Large intestine (tissue), 3 donors: Measurements from ENCODE around the gene NPHP4. TPM values are rescaled to one million over a fixed set of nuclear protein-coding genes. Genes with fewer than 3 reads are reported as not detected.

Experiments used
- DNase-seq, 2 donors: peaks; one replicate each; pipeline versions ENCODE4 v3.0.0 to v3.0.0-alpha.2; 2013
- H3K27ac ChIP-seq: one replicate; pipeline ENCODE4 v1.5.1; 2013; ENCODE audit warnings: low read length
- H3K27me3 ChIP-seq: 2 replicates; pipeline ENCODE4 v1.6.1; 2013; ENCODE audit warnings: low read length; ENCODE audit not compliant: control insufficient read depth, insufficient read depth
- H3K36me3 ChIP-seq: 2 replicates; pipeline ENCODE4 v1.6.1; 2013; ENCODE audit warnings: low read length; ENCODE audit not compliant: control insufficient read depth, insufficient read depth
- H3K4me1 ChIP-seq: one replicate; pipeline ENCODE4 v1.6.1; 2013; ENCODE audit warnings: low read length; ENCODE audit not compliant: control insufficient read depth, insufficient read depth
- H3K4me3 ChIP-seq: one replicate; pipeline ENCODE4 v1.5.1; 2013; ENCODE audit warnings: low read length
- H3K9me3 ChIP-seq: one replicate; pipeline ENCODE4 v1.6.1; 2013; ENCODE audit warnings: mild to moderate bottlenecking, low read depth, low read length, moderate library complexity; ENCODE audit not compliant: control insufficient read depth
- WGBS: methylation state at CpG from one replicate; pipeline ENCODE4 v1.1.5; 2013; ENCODE audit warnings: low lambda C conversion rate; ENCODE audit not compliant: insufficient coverage; 5-methylcytosine and 5-hydroxymethylcytosine counted together
- polyA plus RNA-seq: library from polyadenylated mRNA; unstranded; fragments of 120-200 nt; gene quantifications from one replicate; pipeline ENCODE4 v1.2.1, GENCODE V29; 2013

NPHP4 gene
- polyA plus RNA-seq, 1 donor = 11.4 TPM

DNA sequence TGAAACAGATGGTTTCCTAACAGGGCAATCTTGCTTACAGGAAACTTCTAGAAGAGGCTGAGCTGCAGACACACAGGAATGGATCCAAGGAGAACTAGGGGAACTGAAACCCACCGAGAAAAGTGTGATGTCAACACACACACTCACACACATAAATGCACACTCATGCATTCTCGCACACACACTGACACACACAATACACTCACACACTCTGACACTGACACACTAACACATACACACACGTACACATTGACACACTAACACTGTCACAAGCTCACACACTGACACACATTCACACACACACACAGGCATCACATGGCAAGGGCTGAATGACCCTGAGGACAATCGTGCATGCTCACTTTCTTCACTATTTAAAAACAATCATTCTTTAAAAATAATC is 142.7 kb downstream of the NPHP4 start:
- DNase-seq = no peak
- no peaks in the 10 kb centered on the region for H3K27me3 ChIP-seq
- H3K27ac ChIP-seq = no peak overlapping the region
- no peak overlapping the region for H3K4me3 ChIP-seq
- no peaks in the 10 kb centered on the region for H3K36me3 ChIP-seq
- WGBS = no CpG with 5 or more reads among the region's 4 CpGs
- no peaks in the 10 kb centered on the region for H3K9me3 ChIP-seq
- H3K4me1 ChIP-seq = no peaks in the 10 kb centered on the region

DNA sequence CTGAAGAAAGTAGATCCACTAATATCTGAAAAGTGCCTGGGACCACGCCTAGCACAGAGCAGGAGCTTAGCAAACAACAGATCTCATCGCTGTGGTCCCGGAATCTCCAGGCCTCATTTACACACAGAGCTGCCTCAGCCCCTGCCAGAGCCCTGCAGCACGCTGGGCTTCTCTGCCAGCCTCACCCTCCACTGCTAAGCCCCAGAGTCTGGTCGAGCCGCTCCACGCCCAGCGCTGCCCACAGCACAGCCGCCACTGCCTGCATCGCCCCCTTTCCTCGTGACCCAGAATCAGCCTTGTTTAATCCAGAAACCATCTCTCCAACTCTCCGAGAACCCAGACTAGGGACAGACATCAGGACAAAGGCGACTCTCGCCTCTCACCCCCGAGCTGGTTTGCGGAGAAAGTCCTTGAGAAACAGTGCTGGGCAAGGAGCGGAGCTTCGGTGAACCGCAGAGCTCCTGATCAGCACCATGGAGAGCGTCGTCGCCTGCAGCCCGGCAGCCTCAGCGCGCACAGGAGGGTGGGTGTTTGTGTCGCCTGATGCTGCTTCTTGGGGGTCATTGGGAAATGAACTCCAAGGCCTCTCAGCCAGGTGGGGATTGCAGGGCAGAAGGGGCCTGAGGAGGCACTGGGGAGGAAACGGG is 145.1 kb downstream of the NPHP4 start:
- H3K27me3 ChIP-seq = no peaks in the 10 kb centered on the region
- H3K36me3 ChIP-seq = no peaks in the 10 kb centered on the region
- H3K4me3 ChIP-seq = no peak overlapping the region
- H3K27ac ChIP-seq = no peak overlapping the region
- H3K4me1 ChIP-seq = no peaks in the 10 kb centered on the region
- H3K9me3 ChIP-seq = no peaks in the 10 kb centered on the region
- peak; percentile 4 to 17 for DNase-seq
- 60% methylated on average over 1 of the region's 27 CpGs for WGBS

DNA sequence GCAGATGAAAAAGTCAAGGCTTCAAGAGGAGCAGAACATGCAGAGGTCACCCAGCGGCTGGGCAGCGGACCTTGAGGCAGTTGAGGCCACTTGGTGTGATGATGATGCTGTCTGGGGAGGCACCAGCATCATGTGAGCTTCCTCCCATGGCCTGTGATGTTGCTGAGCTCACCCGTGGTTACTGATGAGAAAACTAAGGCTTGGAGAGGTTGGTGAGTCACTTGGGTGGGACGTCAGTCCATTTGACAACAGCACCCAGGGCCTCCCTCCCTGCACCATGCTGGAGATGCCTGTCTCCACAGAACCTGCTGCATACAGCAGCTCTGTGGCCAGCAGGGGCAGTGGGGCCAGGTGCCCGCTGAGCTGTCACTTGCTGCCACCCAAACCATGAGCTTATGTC is 146.8 kb downstream of the NPHP4 start:
- H3K36me3 ChIP-seq = no peaks in the 10 kb centered on the region
- DNase-seq = no peak
- no peaks in the 10 kb centered on the region for H3K27me3 ChIP-seq
- no peaks in the 10 kb centered on the region for H3K9me3 ChIP-seq
- no peak overlapping the region for H3K4me3 ChIP-seq
- WGBS = 100% methylated on average over 1 of the region's 5 CpGs
- H3K4me1 ChIP-seq = no peaks in the 10 kb centered on the region
- no peak overlapping the region for H3K27ac ChIP-seq

DNA sequence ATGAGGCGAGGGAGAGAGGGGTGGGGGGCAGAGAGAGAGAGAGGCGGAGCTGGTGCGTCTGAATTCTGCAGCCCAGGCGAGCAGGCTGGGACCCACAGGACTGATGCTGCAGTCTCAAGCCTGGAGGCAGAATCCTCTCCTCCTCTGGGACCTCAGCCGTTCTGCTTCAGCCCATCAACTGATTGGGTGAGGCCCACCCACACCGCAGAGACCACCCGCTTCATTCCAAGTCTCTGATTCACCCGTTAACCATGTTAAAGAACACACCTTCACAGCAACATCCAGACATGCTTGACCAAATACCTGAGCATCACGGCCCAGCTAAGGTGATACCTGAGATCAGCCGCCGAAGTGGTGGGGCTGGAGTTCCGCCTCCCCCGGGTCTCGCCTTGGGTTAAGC is 147.8 kb downstream of the NPHP4 start:
- WGBS = no CpG with 5 or more reads among the region's 14 CpGs
- no peaks in the 10 kb centered on the region for H3K4me1 ChIP-seq
- no peaks in the 10 kb centered on the region for H3K27me3 ChIP-seq
- DNase-seq = no peak
- H3K36me3 ChIP-seq = no peaks in the 10 kb centered on the region
- no peak overlapping the region for H3K4me3 ChIP-seq
- H3K27ac ChIP-seq = no peak overlapping the region
- no peaks in the 10 kb centered on the region for H3K9me3 ChIP-seq

DNA sequence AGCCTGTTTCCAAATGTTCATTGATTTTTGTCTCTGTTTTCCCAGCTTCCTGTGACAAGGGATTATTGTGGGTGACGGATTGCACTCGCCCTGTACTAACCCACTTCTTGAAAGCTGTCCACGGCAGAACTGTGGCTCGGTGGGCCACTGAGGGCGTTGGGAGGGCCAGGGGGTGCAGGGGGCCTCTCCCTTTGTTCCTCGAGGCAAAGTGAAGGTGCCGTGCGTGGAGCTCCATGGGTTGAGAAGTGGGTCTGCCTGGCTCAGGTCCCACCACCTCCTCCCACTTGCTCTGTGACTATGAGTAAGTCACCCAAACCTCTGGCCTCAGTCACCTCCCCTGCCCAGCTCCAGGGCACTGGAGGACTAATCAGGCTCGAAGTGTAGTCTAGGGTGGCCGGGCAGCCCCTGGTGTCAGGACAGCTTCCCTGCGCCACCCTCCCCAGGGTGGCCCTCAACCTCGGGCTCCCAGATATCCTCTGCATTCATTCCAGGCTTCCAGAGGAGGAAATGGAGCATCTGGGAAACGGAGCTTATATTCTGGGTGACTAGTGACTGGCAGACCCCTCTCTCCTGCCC is 148.6 kb downstream of the NPHP4 start:
- Histone ChIP-seq H3K27me3 (no peaks in the 10 kb centered on the region), H3K27ac (no peak overlapping the region), H3K4me1 (no peaks in the 10 kb centered on the region), H3K9me3 (no peaks in the 10 kb centered on the region), H3K36me3 (no peaks in the 10 kb centered on the region), H3K4me3 (no peak overlapping the region)
- no peak for DNase-seq
- WGBS = no CpG with 5 or more reads among the region's 13 CpGs

DNA sequence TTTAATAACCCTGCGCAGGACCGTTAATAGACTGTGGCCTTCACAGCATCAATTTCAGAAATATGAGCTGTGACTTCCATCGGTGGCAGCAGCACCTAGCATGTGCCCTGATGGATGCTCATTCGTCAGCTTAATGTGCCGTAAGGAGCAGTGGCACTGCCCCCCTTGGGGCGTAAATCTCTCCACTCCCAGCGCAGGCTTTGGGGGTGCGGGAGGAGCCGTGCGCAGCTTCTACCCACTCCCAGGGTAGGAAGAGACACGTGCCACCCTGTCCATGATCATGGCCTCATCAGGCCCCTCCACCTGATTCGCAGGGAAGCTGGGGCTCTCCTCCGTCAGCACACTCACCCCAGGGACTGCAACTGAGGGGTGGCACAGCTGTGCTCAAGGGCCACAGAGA is 149.5 kb downstream of the NPHP4 start:
- Histone ChIP-seq H3K4me3 (no peak overlapping the region), H3K4me1 (no peaks in the 10 kb centered on the region), H3K9me3 (no peaks in the 10 kb centered on the region), H3K27ac (no peak overlapping the region), H3K36me3 (no peaks in the 10 kb centered on the region), H3K27me3 (no peaks in the 10 kb centered on the region)
- no CpG with 5 or more reads among the region's 13 CpGs for whole genome bisulfite sequencing
- DNase-seq = no peak

DNA sequence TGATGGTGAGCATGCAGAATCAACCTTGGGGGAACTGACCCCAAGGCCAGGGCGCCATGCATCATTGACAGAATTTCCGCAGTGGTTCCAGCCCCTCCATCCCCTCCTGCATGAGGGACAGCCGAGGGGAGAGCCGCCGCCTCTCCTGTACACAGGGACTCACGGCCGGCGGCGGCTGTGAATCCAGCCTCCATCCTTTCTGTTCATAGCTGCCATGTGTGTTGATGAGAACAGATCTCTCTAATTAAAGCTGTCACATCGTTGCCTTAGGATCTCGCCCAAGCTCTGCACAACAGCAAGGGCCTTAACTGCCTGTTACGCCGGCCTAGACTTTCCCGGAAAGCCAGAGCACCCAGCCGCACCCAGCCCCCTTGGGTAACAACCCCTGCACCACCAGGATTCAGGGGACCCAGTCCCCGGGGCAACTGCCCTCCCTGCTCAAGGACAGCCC is 151.6 kb downstream of the NPHP4 start:
- Histone ChIP-seq H3K4me3 (no peak overlapping the region), H3K9me3 (no peaks in the 10 kb centered on the region), H3K36me3 (no peaks in the 10 kb centered on the region), H3K4me1 (no peaks in the 10 kb centered on the region), H3K27me3 (no peaks in the 10 kb centered on the region), H3K27ac (no peak overlapping the region)
- no CpG with 5 or more reads among the region's 16 CpGs for WGBS
- DNase-seq = no peak

DNA sequence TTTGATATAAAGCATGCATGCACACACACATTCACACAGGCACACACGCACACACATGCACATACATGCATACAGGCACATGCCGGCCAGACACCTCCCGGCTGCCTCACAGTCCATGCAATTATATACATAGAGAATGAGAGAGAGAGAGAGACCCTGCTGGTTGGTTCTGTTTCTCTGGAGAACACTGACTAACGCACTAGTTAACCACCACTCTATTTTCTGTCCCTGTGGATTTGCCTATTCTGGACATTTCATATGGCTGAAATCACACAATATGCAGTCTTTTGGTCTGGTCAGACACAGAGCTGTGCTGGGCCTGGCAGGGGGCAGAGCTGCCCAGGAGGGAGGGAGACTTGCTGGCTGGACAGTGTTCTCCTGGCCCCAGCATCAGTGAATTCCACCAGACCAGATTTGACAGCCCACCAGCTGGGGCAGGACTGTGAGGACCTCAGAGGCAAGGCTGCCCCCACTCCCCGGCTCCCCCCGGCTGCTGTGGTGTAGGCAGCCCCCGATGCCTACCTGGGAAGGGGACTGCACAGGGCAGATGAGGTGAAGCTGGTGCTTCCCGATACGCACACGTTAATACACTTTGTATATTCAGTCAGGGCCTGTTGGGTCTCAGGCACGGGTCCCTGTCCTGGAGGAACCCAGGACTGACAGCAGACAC is 152.2 kb downstream of the NPHP4 start:
- no peak for DNase-seq
- H3K4me3 ChIP-seq = no peak overlapping the region
- H3K4me1 ChIP-seq = no peaks in the 10 kb centered on the region
- no CpG with 5 or more reads among the region's 11 CpGs for WGBS
- H3K27me3 ChIP-seq = no peaks in the 10 kb centered on the region
- H3K27ac ChIP-seq = no peak overlapping the region
- H3K9me3 ChIP-seq = no peaks in the 10 kb centered on the region
- H3K36me3 ChIP-seq = no peaks in the 10 kb centered on the region

DNA sequence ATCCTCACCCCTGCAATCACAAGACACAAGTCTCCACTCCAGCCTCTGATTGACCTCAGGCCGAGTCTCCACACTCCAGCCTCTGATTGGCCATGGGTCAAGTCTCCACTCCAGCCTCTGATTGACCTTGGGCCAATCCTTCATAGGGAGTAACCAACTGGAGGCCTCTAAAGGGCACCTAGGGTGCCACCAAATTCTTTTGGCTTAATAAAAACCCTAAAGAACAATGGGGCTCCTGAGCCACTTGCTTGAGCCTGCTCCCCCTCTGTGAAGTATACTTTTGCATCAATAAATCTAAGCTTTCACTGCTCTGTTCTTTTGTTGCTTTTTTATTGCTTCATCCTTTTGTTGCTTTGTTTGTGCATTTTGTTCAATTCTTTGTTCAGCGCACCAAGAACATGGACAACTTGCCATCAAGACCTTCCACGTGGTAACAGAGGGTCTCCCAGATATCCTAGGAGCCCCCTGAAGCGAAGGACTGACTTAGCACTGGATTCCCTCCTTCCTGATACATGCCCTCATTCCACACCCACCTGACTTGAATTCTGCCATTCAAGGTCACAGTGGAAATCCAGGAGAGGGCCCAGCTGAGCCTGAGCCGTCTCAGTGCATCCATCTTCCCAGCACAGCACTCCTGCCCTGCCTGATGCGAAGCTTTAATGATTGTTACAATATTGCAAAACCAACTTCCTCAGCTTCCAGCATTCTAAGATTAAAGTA is 152.9 kb downstream of the NPHP4 start:
- no peak for DNase-seq
- Histone ChIP-seq H3K27ac (no peak overlapping the region), H3K36me3 (no peaks in the 10 kb centered on the region), H3K9me3 (no peaks in the 10 kb centered on the region), H3K4me1 (no peaks in the 10 kb centered on the region), H3K4me3 (no peak overlapping the region), H3K27me3 (no peaks in the 10 kb centered on the region)
- WGBS = no CpG with 5 or more reads among the region's 6 CpGs

DNA sequence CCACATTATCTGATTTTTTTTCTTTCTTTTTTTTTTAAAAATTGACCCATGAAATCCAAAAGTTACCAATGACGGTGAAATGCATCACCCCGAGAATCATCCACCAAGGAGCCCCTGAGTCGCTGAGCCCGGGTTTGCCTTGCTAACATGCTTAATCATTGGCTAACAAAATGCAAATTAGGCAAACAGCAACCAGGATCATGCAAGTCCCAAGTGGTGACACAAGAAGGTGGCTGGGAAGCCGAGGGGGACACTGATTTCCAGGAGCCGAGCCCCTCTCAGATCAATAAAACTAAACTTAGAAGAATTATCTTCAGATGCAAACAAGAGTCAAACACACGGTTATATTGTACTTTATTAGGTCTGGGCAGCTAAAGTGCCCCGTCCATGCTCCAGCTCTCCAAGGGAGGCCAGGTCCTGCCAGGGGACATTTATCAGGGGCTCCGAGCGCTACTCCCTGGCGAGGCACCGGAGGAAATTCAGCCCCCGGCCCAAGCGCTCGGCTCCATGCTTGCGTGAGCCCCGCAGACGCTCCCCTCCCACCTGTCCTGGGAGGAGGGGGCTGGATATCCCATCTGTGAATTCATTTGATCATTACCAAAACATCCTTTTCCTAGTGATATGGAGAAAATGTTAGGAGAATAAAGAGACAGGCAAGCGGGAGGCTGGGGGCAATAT is 154.1 kb downstream of the NPHP4 start:
- Histone ChIP-seq H3K4me3 (no peak overlapping the region), H3K27me3 (no peaks in the 10 kb centered on the region), H3K9me3 (no peaks in the 10 kb centered on the region), H3K36me3 (no peaks in the 10 kb centered on the region), H3K27ac (no peak overlapping the region), H3K4me1 (no peaks in the 10 kb centered on the region)
- WGBS = 50% methylated on average over 1 of the region's 19 CpGs
- no peak for DNase-seq
